Lung (tissue), 12 donors: ENCODE data around the gene FAM78A. TPM values are rescaled to one million over a fixed set of nuclear protein-coding genes. Genes with fewer than 3 reads are reported as not detected.

Experiments used
- ATAC-seq: fragments of 200-7000 bp; cut with Tn5 transposase; one replicate; pipeline ENCODE4 v1.9.1; 2020; ENCODE audit warnings: moderate number of reproducible peaks; ENCODE audit not compliant: insufficient read depth, low FRiP score
- DNase-seq, 3 donors: peaks; one replicate each; pipeline ENCODE4 v3.0.0-alpha.2; 2013 to 2017
- H3K27ac ChIP-seq, 2 donors: one replicate each; pipeline ENCODE4 v1.5.1; 2013; ENCODE audit warnings: mild to moderate bottlenecking in 2 of 2, moderate library complexity in 2 of 2, control low read depth in 1 of 2, inconsistent platforms in 1 of 2, low read depth in 1 of 2, low read length in 1 of 2
- H3K27me3 ChIP-seq, 3 donors: one replicate each; pipeline ENCODE4 v1.5.1; 2013; ENCODE audit warnings: low read length in 2 of 3; ENCODE audit not compliant: control insufficient read depth in 3 of 3, insufficient read depth in 3 of 3
- H3K36me3 ChIP-seq, 4 donors: one replicate each; pipeline ENCODE4 v1.5.1; 2013; ENCODE audit warnings: low read length in 4 of 4, mild to moderate bottlenecking in 1 of 4, moderate library complexity in 1 of 4; ENCODE audit not compliant: control insufficient read depth in 4 of 4, insufficient read depth in 4 of 4
- H3K4me1 ChIP-seq, 5 donors: one replicate each; pipeline ENCODE4 v1.5.1; 2013; ENCODE audit warnings: low read length in 5 of 5, mild to moderate bottlenecking in 2 of 5, moderate library complexity in 1 of 5; ENCODE audit not compliant: control insufficient read depth in 5 of 5, insufficient read depth in 5 of 5
- H3K4me3 ChIP-seq: one replicate; pipeline ENCODE4 v1.5.1; 2013; ENCODE audit warnings: mild to moderate bottlenecking, control low read depth, moderate library complexity
- H3K9ac ChIP-seq, 2 donors: one replicate each; pipeline ENCODE4 v1.5.1; 2013; ENCODE audit warnings: low read length in 2 of 2, control low read depth in 1 of 2; ENCODE audit not compliant: insufficient read depth in 1 of 2
- H3K9me3 ChIP-seq, 4 donors: one replicate each; pipeline ENCODE4 v1.5.1; 2013; ENCODE audit warnings: low read length in 3 of 4, mild to moderate bottlenecking in 1 of 4, moderate library complexity in 1 of 4; ENCODE audit not compliant: control insufficient read depth in 4 of 4, insufficient read depth in 3 of 4
- WGBS, 2 donors: extraction: QIAGEN DNeasy Blood & Tissue Kit; methylation state at CpG; one replicate each; pipeline ENCODE4 v1.1.7; 2013; 5-methylcytosine and 5-hydroxymethylcytosine counted together
- polyA plus RNA-seq, 2 donors: library from polyadenylated mRNA; stranded (reverse); fragments of 200-250 nt; gene quantifications; one replicate each; pipeline ENCODE4 v1.2.1, GENCODE V29; 2013
- total RNA-seq, 2 donors: library from RNA; depleted of rRNA in 1 of 2; stranded (reverse); fragments of >200 nt in 1 of 2; gene quantifications; one replicate each; pipeline ENCODE4 v1.2.1, GENCODE V29; 2014 to 2021
- TF ChIP-seq, protein P1 (sequence below): IDR thresholded peaks from 2 replicates; pipeline ENCODE4 v1.5.1; 2012; ENCODE audit warnings: mild to moderate bottlenecking; ENCODE audit errors: control extremely low read depth, extremely low read depth
- donor health status: control.
- donor health status: control.
- donor health status: Bipolar disorder and iron deficiency.
- donor health status: healthy.
- donor health status: DM: yes; HTN: yes; CAD: no.

FAM78A gene
- total and polyA plus RNA-seq, 4 donors, result 5.4 to 10.8 (median 7.8) TPM

- Histone ChIP-seq H3K9me3 (no peaks in the 10 kb centered on the region), H3K27ac (no peak overlapping the region), H3K27me3 (no peaks in the 10 kb centered on the region), H3K4me1 (no peaks in the 10 kb centered on the region), H3K36me3 (peaks cover 0 to 16% (median 5%) of the 10 kb centered on the region in 4 donors), H3K9ac (no peak overlapping the region), H3K4me3 (no peak overlapping the region)
- 61 to 88% methylated on average over 2 of the region's 2 CpGs for WGBS, 2 donors
- DNase-seq (no peak), ATAC-seq (no peak)
- TF ChIP-seq, protein P1, sequence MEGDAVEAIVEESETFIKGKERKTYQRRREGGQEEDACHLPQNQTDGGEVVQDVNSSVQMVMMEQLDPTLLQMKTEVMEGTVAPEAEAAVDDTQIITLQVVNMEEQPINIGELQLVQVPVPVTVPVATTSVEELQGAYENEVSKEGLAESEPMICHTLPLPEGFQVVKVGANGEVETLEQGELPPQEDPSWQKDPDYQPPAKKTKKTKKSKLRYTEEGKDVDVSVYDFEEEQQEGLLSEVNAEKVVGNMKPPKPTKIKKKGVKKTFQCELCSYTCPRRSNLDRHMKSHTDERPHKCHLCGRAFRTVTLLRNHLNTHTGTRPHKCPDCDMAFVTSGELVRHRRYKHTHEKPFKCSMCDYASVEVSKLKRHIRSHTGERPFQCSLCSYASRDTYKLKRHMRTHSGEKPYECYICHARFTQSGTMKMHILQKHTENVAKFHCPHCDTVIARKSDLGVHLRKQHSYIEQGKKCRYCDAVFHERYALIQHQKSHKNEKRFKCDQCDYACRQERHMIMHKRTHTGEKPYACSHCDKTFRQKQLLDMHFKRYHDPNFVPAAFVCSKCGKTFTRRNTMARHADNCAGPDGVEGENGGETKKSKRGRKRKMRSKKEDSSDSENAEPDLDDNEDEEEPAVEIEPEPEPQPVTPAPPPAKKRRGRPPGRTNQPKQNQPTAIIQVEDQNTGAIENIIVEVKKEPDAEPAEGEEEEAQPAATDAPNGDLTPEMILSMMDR, result no peak
These were observed 55.8 kb downstream of the FAM78A start for GRCh38 chr9:131220485-131220884.

GRCh38 chr9:131218370-131218769 lies 57.9 kb downstream of the FAM78A start:
- no peak for ATAC-seq
- DNase-seq, result no peak
- no peaks in the 10 kb centered on the region for H3K27me3 ChIP-seq
- H3K4me3 ChIP-seq, result no peak overlapping the region
- TF ChIP-seq, protein P1, result no peak
- H3K9me3 ChIP-seq, result no peaks in the 10 kb centered on the region
- peaks cover 0 to 15% (median 5%) of the 10 kb centered on the region in 4 donors for H3K36me3 ChIP-seq
- no peaks in the 10 kb centered on the region for H3K4me1 ChIP-seq
- H3K9ac ChIP-seq, result no peak overlapping the region
- H3K27ac ChIP-seq, result no peak overlapping the region
- 67 to 79% methylated on average over 5 of the region's 5 CpGs for WGBS, 2 donors

- no peaks in the 10 kb centered on the region for H3K9me3 ChIP-seq
- H3K36me3 ChIP-seq, result peaks cover 0 to 12% (median 5%) of the 10 kb centered on the region in 4 donors
- no peak overlapping the region for H3K9ac ChIP-seq
- H3K27ac ChIP-seq, result no peak overlapping the region
- no peaks in the 10 kb centered on the region for H3K4me1 ChIP-seq
- DNase-seq, result no peak
- TF ChIP-seq, protein P1, result no peak
- WGBS, 2 donors, result 74 to 84% methylated on average over 6 of the region's 6 CpGs
- no peak for ATAC-seq
- no peaks in the 10 kb centered on the region for H3K27me3 ChIP-seq
- no peak overlapping the region for H3K4me3 ChIP-seq
These were observed 58.8 kb downstream of the FAM78A start for GRCh38 chr9:131217331-131218031.
